NB4 (cell line): ENCODE data around the gene AFF3.

Source experiments
- CTCF ChIP-seq: IDR thresholded peaks from one replicate; pipeline ENCODE4 v1.5.1; 2012; ENCODE audit warnings: low read depth, low read length
- MAX ChIP-seq: IDR thresholded peaks from 2 replicates; pipeline ENCODE4 v1.6.1; 2011; ENCODE audit warnings: low read depth, low read length
- MYC ChIP-seq: IDR thresholded peaks from 2 replicates; pipeline ENCODE4 v1.6.1; 2011; ENCODE audit warnings: low read depth, low read length
- POLR2A ChIP-seq: IDR thresholded peaks from 2 replicates; pipeline ENCODE4 v1.6.1; 2011; ENCODE audit warnings: mild to moderate bottlenecking; ENCODE audit not compliant: insufficient read length; ENCODE audit errors: extremely low read depth

GRCh38 chr2:99552529-99552928 lies 589.9 kb downstream of the AFF3 start:
- TF ChIP-seq CTCF (no peak), POLR2A (no peak), MAX (no peak), MYC (no peak)
